GM23248 (cell line): ENCODE data around the gene DTX4. TPM values are rescaled to one million over a fixed set of nuclear protein-coding genes. Genes with fewer than 3 reads are reported as not detected.
A peak's percentile ranks its signal among the peaks of the same experiment; 100 is the strongest.

Experiments used
- DNase-seq: peaks from one replicate; pipeline ENCODE4 v3.0.0-alpha.2; 2015
- H2AFZ ChIP-seq: fragments of 200-600 bp; sonication (generic); 2 replicates; pipeline ENCODE4 v1.6.1; 2016; ENCODE audit warnings: antibody characterized with exemption
- H3F3A ChIP-seq: fragments of 200-600 bp; sonication (generic); 2 replicates; pipeline ENCODE4 v1.6.1; 2016; ENCODE audit warnings: mild to moderate bottlenecking, antibody characterized with exemption, mixed run types; ENCODE audit not compliant: insufficient read depth
- H3K27ac ChIP-seq: fragments of 200-600 bp; sonication (generic); 2 replicates; pipeline ENCODE4 v1.5.1; 2016; ENCODE audit warnings: mild to moderate bottlenecking
- H3K27me3 ChIP-seq: fragments of 200-600 bp; sonication (generic); replicated peaks from 2 replicates; pipeline ENCODE4 v1.6.1; 2016; ENCODE audit warnings: mild to moderate bottlenecking; ENCODE audit not compliant: insufficient read depth
- H3K36me3 ChIP-seq: fragments of 200-600 bp; sonication (generic); 2 replicates; pipeline ENCODE4 v1.6.1; 2016; ENCODE audit warnings: low read depth, mild to moderate bottlenecking
- H3K4me1 ChIP-seq: fragments of 200-600 bp; sonication (generic); 2 replicates; pipeline ENCODE4 v1.6.1; 2016; ENCODE audit warnings: mild to moderate bottlenecking; ENCODE audit not compliant: insufficient read depth
- H3K4me2 ChIP-seq: fragments of 200-600 bp; sonication (generic); one replicate; pipeline ENCODE4 v1.6.1; 2016; ENCODE audit warnings: mild to moderate bottlenecking; ENCODE audit not compliant: unreplicated experiment
- H3K4me3 ChIP-seq: fragments of 200-600 bp; sonication (generic); 2 replicates; pipeline ENCODE4 v1.5.1; 2016; ENCODE audit warnings: mild to moderate bottlenecking
- H3K79me2 ChIP-seq: fragments of 200-600 bp; sonication (generic); 2 replicates; pipeline ENCODE4 v1.6.1; 2016; ENCODE audit warnings: mild to moderate bottlenecking; ENCODE audit not compliant: insufficient read depth
- H3K9ac ChIP-seq: fragments of 200-600 bp; sonication (generic); 2 replicates; pipeline ENCODE4 v1.6.1; 2016; ENCODE audit warnings: mild to moderate bottlenecking
- H3K9me2 ChIP-seq: fragments of 200-600 bp; sonication (generic); 2 replicates; pipeline ENCODE4 v1.6.1; 2016; ENCODE audit warnings: mixed run types, mild to moderate bottlenecking, moderate library complexity; ENCODE audit not compliant: insufficient read depth
- H3K9me3 ChIP-seq: fragments of 200-600 bp; sonication (generic); one replicate; pipeline ENCODE4 v1.6.1; 2017; ENCODE audit warnings: low read depth
- H4K20me1 ChIP-seq: fragments of 200-600 bp; sonication (generic); 2 replicates; pipeline ENCODE4 v1.6.0; 2016; ENCODE audit not compliant: insufficient read depth
- EZH2 ChIP-seq: fragments of 200-600 bp; sonication (generic); IDR thresholded peaks from 2 replicates; pipeline ENCODE4 v1.6.1; 2018; ENCODE audit warnings: antibody characterized with exemption, mild to moderate bottlenecking; ENCODE audit not compliant: insufficient read depth, poor library complexity, severe bottlenecking
- EZH2phosphoT487 ChIP-seq: fragments of 200-600 bp; sonication (generic); IDR thresholded peaks from 2 replicates; pipeline ENCODE4 v1.6.1; 2018; ENCODE audit warnings: antibody characterized with exemption, moderate library complexity, mild to moderate bottlenecking, low read depth; ENCODE audit not compliant: insufficient read depth
- WGBS, 2 experiments: methylation state at CpG; one replicate each; pipeline ENCODE4 v1.1.6; 2015 to 2017; ENCODE audit warnings: low lambda C conversion rate in 2 of 2, low coverage in 1 of 2; ENCODE audit errors: missing lambda C conversion rate in 2 of 2; 5-methylcytosine and 5-hydroxymethylcytosine counted together
- in situ Hi-C: fragments of 300-500 bp; cut with MboI; formaldehyde crosslinking; loops from 2 replicates; pipeline ENCODE4 v1.15.0; 2020
- polyA plus RNA-seq: library from polyadenylated mRNA; unstranded; fragments of >200 nt; fragmentation: Nextera tagmentation; extraction: Ambion mirVana; gene quantifications from 2 replicates; pipeline ENCODE4 v1.2.1, GENCODE V29; 2016
- total RNA-seq: library from RNA; depleted of rRNA; stranded (reverse); fragments of >200 nt; shearing (Covaris generic); gene quantifications from 2 replicates; pipeline ENCODE4 v1.2.3, GENCODE V29; 2014

DTX4 gene
- total and polyA plus RNA-seq, 2 experiments from 2014 or later = 0.16 to 0.22 TPM

GRCh38 chr11:59174664-59175033 lies 2.7 kb downstream of the DTX4 start:
- H3K4me1 ChIP-seq = peaks cover 12% of the 10 kb centered on the region
- no peaks in the 10 kb centered on the region for H3K9me3 ChIP-seq
- no peak overlapping the region for H3K4me3 ChIP-seq
- H4K20me1 ChIP-seq = no peaks in the 10 kb centered on the region
- H3F3A ChIP-seq = 0 out of 2 replicates have a peak, but pooled peaks cover 7% of the 10 kb centered on the region
- in situ Hi-C loops = loop anchor here (25.0 kb wide), 1 partner anchor 513 kb away; no protein-coding TSS in a partner anchor
- WGBS, 2 experiments = 82 to 88% methylated on average over 7 of the region's 7 CpGs
- no peaks in the 10 kb centered on the region for H3K9me2 ChIP-seq
- H3K27me3 ChIP-seq = 0 out of 2 replicates have a peak, but pooled peaks cover 6% of the 10 kb centered on the region
- no peaks in the 10 kb centered on the region for H3K36me3 ChIP-seq
- TF ChIP-seq EZH2 (no peak), EZH2phosphoT487 (no peak)
- H3K4me2 ChIP-seq = no peak overlapping the region
- DNase-seq = peak; percentile 65
- H3K79me2 ChIP-seq = no peaks in the 10 kb centered on the region
- no peak overlapping the region for H3K27ac ChIP-seq
- no peak overlapping the region for H2AFZ ChIP-seq
- no peak overlapping the region for H3K9ac ChIP-seq

- no peak overlapping the region for H3K4me2 ChIP-seq
- no peak for DNase-seq
These were observed 3.2 kb downstream of the DTX4 start for GRCh38 chr11:59175091-59175501.

DNA sequence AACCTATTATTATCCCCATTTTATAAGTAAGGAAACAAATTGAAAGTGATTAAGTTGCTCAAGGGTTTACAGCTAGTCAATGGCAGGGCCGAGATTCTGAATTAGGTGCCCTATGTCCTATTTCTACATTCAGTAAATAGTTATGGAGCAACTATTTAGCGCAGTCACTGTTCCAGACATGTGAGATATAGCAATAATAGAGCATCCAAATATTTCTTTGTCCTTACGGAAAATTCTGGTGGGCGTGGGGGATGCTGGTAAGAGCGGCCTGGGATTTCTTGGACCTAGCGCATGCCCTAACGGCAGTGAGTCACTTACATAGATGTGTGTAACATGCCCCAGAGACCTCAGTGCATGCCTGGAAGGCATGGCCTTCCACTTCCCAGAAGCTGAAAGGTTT lies 4.4 kb downstream of the DTX4 start:
- Histone ChIP-seq H3K9me3 (no peaks in the 10 kb centered on the region), H3K4me3 (no peak overlapping the region), H3K27me3 (0 out of 2 replicates have a peak, but pooled peaks cover 4% of the 10 kb centered on the region), H3K4me2 (no peak overlapping the region), H3F3A (0 out of 2 replicates have a peak, but pooled peaks cover 7% of the 10 kb centered on the region), H3K27ac (no peak overlapping the region), H3K9ac (no peak overlapping the region), H3K79me2 (no peaks in the 10 kb centered on the region), H3K9me2 (no peaks in the 10 kb centered on the region), H3K36me3 (no peaks in the 10 kb centered on the region), H4K20me1 (no peaks in the 10 kb centered on the region), H2AFZ (no peak overlapping the region), H3K4me1 (peaks cover 12% of the 10 kb centered on the region)
- 70 to 71% methylated on average over 7 of the region's 7 CpGs for WGBS, 2 experiments
- DNase-seq = no peak
- TF ChIP-seq EZH2phosphoT487 (no peak), EZH2 (no peak)
- in situ Hi-C loops = loop anchor here (25.0 kb wide), 1 partner anchor 511 kb away; no protein-coding TSS in a partner anchor

More at GRCh38 chr11:59175091-59175501, 3.2 kb downstream of the DTX4 start:
- WGBS, 2 experiments = 90 to 92% methylated on average over 4 of the region's 4 CpGs
- in situ Hi-C loops = loop anchor here (25.0 kb wide), 1 partner anchor 512 kb away; no protein-coding TSS in a partner anchor
- H3K9me3 ChIP-seq = no peaks in the 10 kb centered on the region
- H2AFZ ChIP-seq = no peak overlapping the region
- no peaks in the 10 kb centered on the region for H3K36me3 ChIP-seq
- peaks cover 12% of the 10 kb centered on the region for H3K4me1 ChIP-seq
- no peak overlapping the region for H3K27ac ChIP-seq
- H3K79me2 ChIP-seq = no peaks in the 10 kb centered on the region
- no peaks in the 10 kb centered on the region for H3K9me2 ChIP-seq
- H3K4me3 ChIP-seq = no peak overlapping the region
- no peak for TF ChIP-seq EZH2phosphoT487
- no peak for TF ChIP-seq EZH2
- no peak overlapping the region for H3K9ac ChIP-seq
- no peaks in the 10 kb centered on the region for H4K20me1 ChIP-seq
- 0 out of 2 replicates have a peak, but pooled peaks cover 7% of the 10 kb centered on the region for H3F3A ChIP-seq
- 0 out of 2 replicates have a peak, but pooled peaks cover 2% of the 10 kb centered on the region for H3K27me3 ChIP-seq

DNA sequence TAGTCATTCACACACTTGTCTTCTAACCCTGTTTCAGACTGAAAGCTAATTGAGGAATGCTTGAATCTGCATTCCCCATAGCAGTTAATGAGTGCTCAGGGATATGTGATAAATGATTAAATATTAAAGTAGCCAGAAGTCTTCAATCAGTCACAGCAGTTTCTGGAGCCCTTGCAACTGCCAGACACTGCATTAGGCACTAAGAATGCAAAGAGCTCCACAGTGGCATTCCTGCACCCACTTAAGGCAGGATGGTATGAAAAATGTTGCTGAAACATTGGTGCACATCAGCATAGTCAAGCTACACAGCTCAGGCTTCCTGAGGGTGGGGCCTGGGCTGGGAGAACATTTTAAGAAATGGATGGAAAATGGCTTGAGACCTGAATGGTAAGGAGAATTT lies 6.5 kb downstream of the DTX4 start:
- H3K9ac ChIP-seq = no peak overlapping the region
- no peaks in the 10 kb centered on the region for H4K20me1 ChIP-seq
- H3K4me2 ChIP-seq = no peak overlapping the region
- H3K9me2 ChIP-seq = no peaks in the 10 kb centered on the region
- TF ChIP-seq EZH2phosphoT487 = no peak
- TF ChIP-seq EZH2 = no peak
- 0 out of 2 replicates have a peak, but pooled peaks cover 4% of the 10 kb centered on the region for H3K27me3 ChIP-seq
- DNase-seq = no peak
- in situ Hi-C loops = loop anchor here (25.0 kb wide), 1 partner anchor 509 kb away; no protein-coding TSS in a partner anchor
- H3K4me1 ChIP-seq = peaks cover 12% of the 10 kb centered on the region
- H2AFZ ChIP-seq = no peak overlapping the region
- H3K27ac ChIP-seq = no peak overlapping the region
- H3K36me3 ChIP-seq = no peaks in the 10 kb centered on the region
- no peaks in the 10 kb centered on the region for H3K79me2 ChIP-seq
- H3K9me3 ChIP-seq = no peaks in the 10 kb centered on the region
- H3K4me3 ChIP-seq = no peak overlapping the region
- H3F3A ChIP-seq = 0 out of 2 replicates have a peak, but pooled peaks cover 7% of the 10 kb centered on the region
